GM12864 (cell line): ENCODE results near the gene SLC25A41.

Source experiments
- DNase-seq: peaks from one replicate; pipeline ENCODE4 v3.0.0-alpha.2; 2011; ENCODE audit warnings: low read depth
- H3K4me3 ChIP-seq: 2 replicates; pipeline ENCODE4 v1.5.1; 2011; ENCODE audit warnings: mild to moderate bottlenecking, low read depth, low read length, control low read depth
- TF ChIP-seq, protein P1 (sequence below): IDR thresholded peaks from 2 replicates; pipeline ENCODE4 v1.5.1; 2011; ENCODE audit warnings: low read depth, mild to moderate bottlenecking, moderate library complexity, low read length, control low read depth, inconsistent platforms; ENCODE audit errors: missing control alignments

Gene SLC25A41

GRCh38 chr19:6392221-6393073, 41.1 kb downstream of the SLC25A41 start:
- peak overlapping the region; percentile 88 for H3K4me3 ChIP-seq
- TF ChIP-seq, protein P1, sequence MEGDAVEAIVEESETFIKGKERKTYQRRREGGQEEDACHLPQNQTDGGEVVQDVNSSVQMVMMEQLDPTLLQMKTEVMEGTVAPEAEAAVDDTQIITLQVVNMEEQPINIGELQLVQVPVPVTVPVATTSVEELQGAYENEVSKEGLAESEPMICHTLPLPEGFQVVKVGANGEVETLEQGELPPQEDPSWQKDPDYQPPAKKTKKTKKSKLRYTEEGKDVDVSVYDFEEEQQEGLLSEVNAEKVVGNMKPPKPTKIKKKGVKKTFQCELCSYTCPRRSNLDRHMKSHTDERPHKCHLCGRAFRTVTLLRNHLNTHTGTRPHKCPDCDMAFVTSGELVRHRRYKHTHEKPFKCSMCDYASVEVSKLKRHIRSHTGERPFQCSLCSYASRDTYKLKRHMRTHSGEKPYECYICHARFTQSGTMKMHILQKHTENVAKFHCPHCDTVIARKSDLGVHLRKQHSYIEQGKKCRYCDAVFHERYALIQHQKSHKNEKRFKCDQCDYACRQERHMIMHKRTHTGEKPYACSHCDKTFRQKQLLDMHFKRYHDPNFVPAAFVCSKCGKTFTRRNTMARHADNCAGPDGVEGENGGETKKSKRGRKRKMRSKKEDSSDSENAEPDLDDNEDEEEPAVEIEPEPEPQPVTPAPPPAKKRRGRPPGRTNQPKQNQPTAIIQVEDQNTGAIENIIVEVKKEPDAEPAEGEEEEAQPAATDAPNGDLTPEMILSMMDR, result no peak
- DNase-seq, result no peak

GRCh38 chr19:6387372-6387771, 46.2 kb downstream of the SLC25A41 start:
- no peak for DNase-seq
- no peak overlapping the region for H3K4me3 ChIP-seq
- TF ChIP-seq, protein P1, result no peak

DNA sequence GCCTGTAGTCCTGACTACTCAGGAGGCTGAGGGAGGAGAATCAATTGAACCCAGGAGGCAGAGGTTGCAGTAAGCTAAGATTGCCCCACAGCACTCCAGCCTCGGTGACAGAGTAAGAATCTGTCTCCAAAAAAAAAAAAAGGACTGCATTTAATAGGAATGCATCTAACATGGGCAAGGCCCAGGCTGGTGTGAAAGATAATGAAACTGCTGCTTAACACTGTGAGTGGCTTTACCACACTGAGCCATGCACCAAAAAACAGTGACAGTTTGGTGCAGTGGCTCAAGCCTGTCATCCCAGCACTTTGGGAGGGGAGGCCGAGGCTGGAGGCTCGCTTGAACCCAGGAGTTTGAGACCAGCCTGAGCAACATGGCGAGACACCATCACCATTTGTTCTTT, 49.2 kb downstream of the SLC25A41 start:
- TF ChIP-seq, protein P1, result no peak
- DNase-seq, result no peak
- H3K4me3 ChIP-seq, result no peak overlapping the region

- H3K4me3 ChIP-seq, result no peak overlapping the region
- TF ChIP-seq, protein P1, result no peak
- no peak for DNase-seq
These were observed 50.4 kb downstream of the SLC25A41 start for GRCh38 chr19:6383188-6383587.

- TF ChIP-seq, protein P1, result no peak
- no peak overlapping the region for H3K4me3 ChIP-seq
- no peak for DNase-seq
These were observed 52.4 kb downstream of the SLC25A41 start for GRCh38 chr19:6381030-6381750.

GRCh38 chr19:6379744-6380143, 53.8 kb downstream of the SLC25A41 start:
- TF ChIP-seq, protein P1, result no peak
- DNase-seq, result no peak
- no peak overlapping the region for H3K4me3 ChIP-seq

DNA sequence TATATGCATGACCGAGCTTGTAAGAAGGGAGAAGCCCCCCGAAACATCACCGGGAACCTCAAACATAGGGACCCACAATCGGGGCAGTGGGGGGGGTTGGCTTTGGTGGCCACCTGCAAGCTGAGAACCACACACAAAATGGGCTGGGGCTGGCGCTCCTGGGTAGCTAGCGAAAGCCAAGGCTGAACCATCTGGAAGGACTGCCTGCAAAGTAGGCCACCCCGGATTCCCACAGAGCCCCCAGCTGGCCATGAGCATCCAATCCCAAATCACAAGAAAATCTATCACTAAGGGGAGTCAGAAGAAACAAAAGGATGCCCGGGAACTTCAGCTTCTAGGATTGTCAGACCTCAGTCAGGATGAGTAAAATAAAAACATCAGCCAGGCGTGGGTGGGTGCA, 55.1 kb downstream of the SLC25A41 start:
- DNase-seq, result no peak
- TF ChIP-seq, protein P1, result no peak
- no peak overlapping the region for H3K4me3 ChIP-seq
